SK-N-MC (cell line): ENCODE data around the gene DERA.

Experiments used
- EZH2 ChIP-seq: fragments of 200-600 bp; sonication (generic); IDR thresholded peaks from one replicate; pipeline ENCODE4 v1.6.1; 2017; ENCODE audit warnings: antibody characterized with exemption
- POLR2AphosphoS5 ChIP-seq: IDR thresholded peaks from 2 replicates; pipeline ENCODE4 v1.6.1; 2012; ENCODE audit warnings: mild to moderate bottlenecking, low read depth, low read length, borderline replicate concordance

- TF ChIP-seq EZH2 (no peak), POLR2AphosphoS5 (no peak)
Observed at GRCh38 chr12:16048511-16048910, 137.4 kb downstream of the DERA start.
